Bronchial epithelial cell (primary cell): ENCODE measurements around the gene SNAP91. TPM values are rescaled to one million over a fixed set of nuclear protein-coding genes. Genes with fewer than 3 reads are reported as not detected.
A peak's percentile ranks its signal among the peaks of the same experiment; 100 is the strongest.

Experiments used
- DNase-seq: peaks from one replicate; pipeline ENCODE4 v3.0.0-alpha.2; 2010; ENCODE audit warnings: low read depth
- FAIRE-seq: peaks from 2 replicates; lab custom pipeline; 2011; peaks lifted over from hg19 to GRCh38; lab: Jason Lieb, UNC
- H3K27me3 ChIP-seq: 2 replicates; pipeline ENCODE4 v1.5.1; 2011; ENCODE audit warnings: low read length; ENCODE audit not compliant: control insufficient read depth, insufficient read depth
- H3K36me3 ChIP-seq: 2 replicates; pipeline ENCODE4 v1.5.1; 2011; ENCODE audit warnings: low read length; ENCODE audit not compliant: control insufficient read depth, insufficient read depth
- H3K4me3 ChIP-seq: 2 replicates; pipeline ENCODE4 v1.5.1; 2011; ENCODE audit warnings: mild to moderate bottlenecking, low read depth, low read length, control low read depth
- CTCF ChIP-seq: IDR thresholded peaks from 2 replicates; pipeline ENCODE4 v1.5.1; 2011; ENCODE audit warnings: mild to moderate bottlenecking, moderate library complexity, low read length, control low read depth, inconsistent platforms; ENCODE audit not compliant: insufficient read depth, severe bottlenecking
- total RNA-seq: library from RNA; depleted of rRNA; stranded (reverse); fragments of >200 nt; gene quantifications from 2 replicates; pipeline ENCODE4 v1.2.1, GENCODE V29; 2014

The SNAP91 gene
- total RNA-seq, 1 donor from 2014 or later: under 0.01 TPM

GRCh38 chr6:83536034-83536646, 172.8 kb downstream of the SNAP91 start:
- TF ChIP-seq CTCF: peak; percentile 66
- Histone ChIP-seq H3K4me3 (no peak overlapping the region), H3K27me3 (peaks cover 2% of the 10 kb centered on the region), H3K36me3 (no peaks in the 10 kb centered on the region)
- DNase-seq (peak; percentile 53), FAIRE-seq (no peak)

- Histone ChIP-seq H3K4me3 (no peak overlapping the region), H3K36me3 (no peaks in the 10 kb centered on the region), H3K27me3 (peaks cover 2% of the 10 kb centered on the region)
- no peak for DNase-seq
- FAIRE-seq: no peak
- TF ChIP-seq CTCF: no peak
Measured at GRCh38 chr6:83518816-83519480, 190.0 kb downstream of the SNAP91 start.

GRCh38 chr6:83517500-83517899, 191.4 kb downstream of the SNAP91 start:
- H3K27me3 ChIP-seq: no peaks in the 10 kb centered on the region
- H3K36me3 ChIP-seq: no peaks in the 10 kb centered on the region
- peak; percentile 47 for FAIRE-seq
- TF ChIP-seq CTCF: no peak
- DNase-seq: peak; percentile 20
- H3K4me3 ChIP-seq: no peak overlapping the region

GRCh38 chr6:83514866-83515466, 193.9 kb downstream of the SNAP91 start:
- FAIRE-seq (no peak), DNase-seq (peak; percentile 72)
- no peaks in the 10 kb centered on the region for H3K27me3 ChIP-seq
- no peak overlapping the region for H3K4me3 ChIP-seq
- no peaks in the 10 kb centered on the region for H3K36me3 ChIP-seq
- TF ChIP-seq CTCF: peak; percentile 64

GRCh38 chr6:83514466-83514865, 194.4 kb downstream of the SNAP91 start:
- FAIRE-seq (no peak), DNase-seq (no peak)
- Histone ChIP-seq H3K4me3 (no peak overlapping the region), H3K36me3 (no peaks in the 10 kb centered on the region), H3K27me3 (no peaks in the 10 kb centered on the region)
- TF ChIP-seq CTCF: no peak
